Left renal pelvis (tissue), 4 donors: ENCODE results near the gene LYPD6B. TPM values are rescaled to one million over a fixed set of nuclear protein-coding genes. Genes with fewer than 3 reads are reported as not detected.
"Not testable (repeated sequence)": the region's sequence is repeated elsewhere in the genome, so short reads cannot be mapped to it uniquely, and the experiment has no call there.

Experiments
- DNase-seq, 4 donors: peaks; one replicate each; pipeline ENCODE4 v3.0.0-alpha.2; 2013; ENCODE audit warnings: low read depth in 4 of 4, low spot score in 3 of 4
- polyA plus RNA-seq, 4 donors: library from polyadenylated mRNA; unstranded; fragments of 120-200 nt; gene quantifications; one replicate each; pipeline ENCODE4 v1.2.1, GENCODE V29; 2013; ENCODE audit not compliant: insufficient read length in 4 of 4

The LYPD6B gene
- polyA plus RNA-seq, 4 donors = 0.52 to 35.7 (median 31.3) TPM

- not testable (repeated sequence) for DNase-seq
Observed at GRCh38 chr2:149251436-149251835, 212.9 kb downstream of the LYPD6B start.

DNA sequence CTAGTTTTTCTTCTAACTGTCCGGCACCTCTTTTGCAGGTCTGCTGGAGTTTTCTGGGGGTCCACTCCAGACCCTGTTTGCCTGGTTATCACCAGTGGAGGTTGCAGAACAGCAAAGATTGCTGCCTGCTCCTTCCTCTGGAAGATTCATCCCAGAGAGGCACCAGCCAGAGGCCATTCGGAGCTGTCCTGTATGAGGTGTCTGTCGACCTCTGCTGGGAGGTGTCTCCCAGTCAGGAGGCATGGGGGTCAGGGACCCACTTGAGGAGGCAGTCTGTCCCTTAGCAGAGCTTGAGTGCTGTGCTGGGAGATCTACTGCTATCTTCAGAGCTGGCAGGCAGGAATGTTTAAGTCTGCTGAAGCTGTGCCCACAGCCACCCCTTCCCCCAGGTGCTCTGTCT, 218.4 kb downstream of the LYPD6B start:
- not testable (repeated sequence) for DNase-seq

- no peak for DNase-seq
Observed at GRCh38 chr2:149258531-149258930, 220.0 kb downstream of the LYPD6B start.

GRCh38 chr2:149259136-149259535, 220.6 kb downstream of the LYPD6B start:
- no peak for DNase-seq

GRCh38 chr2:149261692-149262091, 223.2 kb downstream of the LYPD6B start:
- peak in 1 of 4 donors; percentile 8 for DNase-seq

Other genes with a start within 250 kb of the LYPD6B start
- 1 to 10 TPM; 2.9 to 7.1 (median 4.4) TPM for gene KIF5C, start 163.5 kb upstream of the LYPD6B start, polyA plus RNA-seq